Nephron (organoid): ENCODE measurements around the gene ELMO1.

Experiments
- H3K27ac Mint-ChIP-seq, 3 experiments: 2 replicates each; pipeline ENCODE4 v1.8.0; 2020; ENCODE audit warnings: mixed read lengths in 3 of 3, mild to moderate bottlenecking in 2 of 3, moderate library complexity in 1 of 3
- H3K27me3 Mint-ChIP-seq: 2 replicates; pipeline ENCODE4 v1.8.0; 2021; ENCODE audit warnings: low read depth, mild to moderate bottlenecking, moderate library complexity, mixed read lengths
- H3K36me3 Mint-ChIP-seq: 2 replicates; pipeline ENCODE4 v1.8.0; 2020; ENCODE audit warnings: low read depth, mixed read lengths
- H3K4me1 Mint-ChIP-seq: 2 replicates; pipeline ENCODE4 v1.8.0; 2020; ENCODE audit warnings: mixed read lengths
- H3K4me3 Mint-ChIP-seq, 3 experiments: 2 replicates each; pipeline ENCODE4 v1.8.0; 2020; ENCODE audit warnings: mild to moderate bottlenecking in 3 of 3, mixed read lengths in 3 of 3, moderate library complexity in 2 of 3
- H3K9me3 Mint-ChIP-seq: 2 replicates; pipeline ENCODE4 v1.8.0; 2020; ENCODE audit warnings: mixed read lengths
- CTCF ChIP-seq, 3 experiments: fragments of 200-600 bp; sonication (generic); IDR thresholded peaks; one replicate each; pipeline ENCODE4 v1.5.0; 2021; ENCODE audit warnings: antibody characterized with exemption in 3 of 3; ENCODE audit not compliant: unreplicated experiment in 3 of 3

ELMO1 gene

DNA sequence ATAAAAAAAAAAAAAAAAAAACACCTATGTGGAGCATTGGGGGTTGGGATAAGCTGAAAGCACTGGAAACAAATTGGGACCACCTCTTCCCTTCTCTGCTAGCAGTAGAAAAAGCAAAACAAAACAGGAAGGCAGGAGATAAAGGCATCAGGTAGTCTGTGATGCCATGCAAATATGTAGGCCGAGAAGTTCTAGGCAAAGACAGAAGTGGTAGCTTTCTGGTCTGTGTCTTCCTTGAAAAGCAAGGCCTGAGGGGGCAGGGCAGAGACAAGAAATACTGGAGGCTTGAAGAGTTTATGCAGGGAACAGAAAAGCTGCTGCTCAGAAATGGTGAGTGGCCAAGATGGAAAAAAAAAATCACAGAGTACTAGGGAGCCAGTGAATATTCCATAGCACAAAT, 111.1 kb downstream of the ELMO1 start:
- Mint-ChIP-seq H3K4me1 (peaks cover 5% of the 10 kb centered on the region), H3K27ac (no peak overlapping the region), H3K36me3 (no peaks in the 10 kb centered on the region), H3K27me3 (no peaks in the 10 kb centered on the region), H3K9me3 (peaks cover 6% of the 10 kb centered on the region), H3K4me3 (no peak overlapping the region)
- TF ChIP-seq CTCF (IDR thresholded peaks at IDR 0.05; ENCODE audit: unreplicated experiment in 3 of 3): no peak

GRCh38 chr7:37336259-37336658, 112.4 kb downstream of the ELMO1 start:
- Mint-ChIP-seq H3K9me3 (peaks cover 8% of the 10 kb centered on the region), H3K36me3 (no peaks in the 10 kb centered on the region), H3K4me3 (no peak overlapping the region), H3K27ac (no peak overlapping the region), H3K4me1 (peaks cover 5% of the 10 kb centered on the region), H3K27me3 (no peaks in the 10 kb centered on the region)
- TF ChIP-seq CTCF (IDR thresholded peaks at IDR 0.05; ENCODE audit: unreplicated experiment in 3 of 3): no peak

- Mint-ChIP-seq H3K4me3 (no peak overlapping the region), H3K27ac (no peak overlapping the region), H3K36me3 (no peaks in the 10 kb centered on the region), H3K4me1 (peaks cover 5% of the 10 kb centered on the region), H3K27me3 (no peaks in the 10 kb centered on the region), H3K9me3 (peaks cover 14% of the 10 kb centered on the region)
- no peak for TF ChIP-seq CTCF (IDR thresholded peaks at IDR 0.05; ENCODE audit: unreplicated experiment in 3 of 3)
These were observed 115.6 kb downstream of the ELMO1 start for GRCh38 chr7:37333075-37333474.

DNA sequence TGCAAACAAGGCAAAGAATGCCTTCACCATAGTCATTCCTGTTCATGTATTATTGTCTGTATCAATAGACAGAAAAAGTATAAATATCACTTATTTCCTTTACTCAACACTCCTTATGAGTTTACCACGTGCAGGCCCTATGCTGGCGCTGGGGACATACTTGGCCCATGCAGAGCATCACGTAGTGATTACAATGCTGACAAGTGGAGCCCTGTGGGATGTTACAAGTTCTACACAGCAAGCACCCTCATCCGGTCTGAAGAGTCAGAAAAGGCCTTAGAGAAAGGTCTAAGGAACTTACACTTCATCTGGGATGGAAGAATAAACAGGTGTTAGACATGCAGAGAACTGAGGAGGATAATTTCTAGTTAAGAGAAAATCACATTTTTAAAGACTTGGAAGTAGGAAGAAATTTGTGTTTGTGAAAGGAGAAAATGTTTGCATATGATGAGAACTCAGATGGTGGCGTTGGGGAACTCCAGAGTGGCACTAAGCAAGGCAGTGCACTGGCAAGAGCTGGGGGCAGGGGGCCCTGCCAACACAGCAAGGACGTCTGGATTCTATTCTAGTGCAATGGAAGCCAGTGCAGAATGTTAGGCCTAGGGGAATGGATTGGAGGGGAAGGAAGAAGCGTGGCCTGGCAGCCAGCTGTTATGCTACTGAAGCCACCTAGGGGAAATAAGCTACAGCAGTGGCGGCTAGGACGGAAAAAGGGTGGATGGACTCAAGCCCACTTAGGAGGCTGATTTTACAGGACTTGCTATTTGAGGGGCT, 116.2 kb downstream of the ELMO1 start:
- no peak for TF ChIP-seq CTCF (IDR thresholded peaks at IDR 0.05; ENCODE audit: unreplicated experiment in 3 of 3)

DNA sequence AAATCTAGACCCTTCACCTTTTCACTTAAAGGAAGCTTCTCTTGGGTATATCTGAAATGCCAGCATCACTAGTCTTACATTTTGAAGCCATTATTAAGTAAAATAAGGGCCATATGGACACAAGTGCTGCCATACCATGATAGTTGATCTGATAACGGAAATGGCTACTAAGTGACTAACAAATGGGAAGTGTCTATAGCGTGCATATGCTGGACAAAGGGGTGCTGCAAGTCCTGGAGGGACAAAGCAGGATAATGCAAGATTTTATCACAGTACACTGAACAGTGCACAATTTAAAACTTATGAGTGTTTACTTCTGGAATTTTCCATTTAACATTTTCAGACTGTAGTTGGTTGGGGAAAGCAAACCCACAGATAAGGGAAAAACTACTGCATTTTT, 117.9 kb downstream of the ELMO1 start:
- Mint-ChIP-seq H3K4me1 (peaks cover 5% of the 10 kb centered on the region), H3K27ac (no peak overlapping the region), H3K4me3 (no peak overlapping the region), H3K27me3 (no peaks in the 10 kb centered on the region), H3K9me3 (peaks cover 9% of the 10 kb centered on the region), H3K36me3 (no peaks in the 10 kb centered on the region)
- no peak for TF ChIP-seq CTCF (IDR thresholded peaks at IDR 0.05; ENCODE audit: unreplicated experiment in 3 of 3)

More for the DNA sequence above, 116.2 kb downstream of the ELMO1 start:
- Mint-ChIP-seq H3K27ac (no peak overlapping the region), H3K4me1 (peaks cover 5% of the 10 kb centered on the region), H3K9me3 (peaks cover 14% of the 10 kb centered on the region), H3K4me3 (no peak overlapping the region), H3K36me3 (no peaks in the 10 kb centered on the region), H3K27me3 (no peaks in the 10 kb centered on the region)

GRCh38 chr7:37329940-37330339, 118.7 kb downstream of the ELMO1 start:
- Mint-ChIP-seq H3K27me3 (no peaks in the 10 kb centered on the region), H3K27ac (no peak overlapping the region), H3K9me3 (peaks cover 9% of the 10 kb centered on the region), H3K4me3 (no peak overlapping the region), H3K4me1 (peaks cover 5% of the 10 kb centered on the region), H3K36me3 (no peaks in the 10 kb centered on the region)
- no peak for TF ChIP-seq CTCF (IDR thresholded peaks at IDR 0.05; ENCODE audit: unreplicated experiment in 3 of 3)
